HG03060 (cell line): Measurements from ENCODE around the gene MAPK14.

Experiments
- ATAC-seq: cut with Tn5 transposase; IDR thresholded peaks from one replicate; pipeline ENCODE4 v1.9.1; 2021; ENCODE audit warnings: low read depth, moderate number of reproducible peaks; ENCODE audit not compliant: unreplicated experiment

The MAPK14 gene

GRCh38 chr6:36098253-36098919, 70.8 kb downstream of the MAPK14 start:
- ATAC-seq, result no peak

DNA sequence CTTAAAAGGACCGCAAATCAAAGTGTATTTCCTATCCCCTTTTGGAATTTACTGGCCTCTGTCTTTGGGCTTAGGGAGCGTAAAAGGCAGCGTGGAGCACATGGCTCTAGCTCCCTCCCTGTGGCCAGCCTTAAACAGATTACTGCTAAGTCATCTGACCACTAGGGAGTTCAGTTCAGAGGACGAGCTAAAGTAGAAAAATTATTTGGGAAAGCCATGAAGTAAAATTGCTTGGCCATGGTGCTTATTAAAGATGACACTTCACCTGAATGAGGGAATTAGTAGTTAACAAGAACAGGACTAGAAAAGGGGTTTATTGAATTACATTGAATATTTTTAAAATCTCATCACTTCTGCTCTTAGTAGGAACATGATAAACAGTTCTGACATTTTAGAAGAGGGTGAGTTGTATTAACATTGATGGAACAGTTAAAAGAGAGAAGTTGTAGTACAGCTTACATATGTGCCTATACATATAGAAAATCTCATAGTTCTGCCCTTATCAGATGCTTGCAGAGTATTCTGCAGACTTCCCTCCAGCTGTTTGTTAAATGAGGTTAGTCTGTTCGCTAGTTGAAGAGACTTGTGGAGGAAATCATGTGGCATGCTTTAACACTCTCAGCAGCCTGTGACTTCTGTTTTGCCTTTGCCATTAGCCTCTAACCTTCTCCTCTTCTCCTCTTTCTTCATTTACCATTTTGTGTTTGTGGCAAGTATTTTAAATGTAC, 71.5 kb downstream of the MAPK14 start:
- ATAC-seq, result no peak

- ATAC-seq, result no peak
These were observed 72.4 kb downstream of the MAPK14 start for GRCh38 chr6:36099869-36100483.

GRCh38 chr6:36101691-36102090, 74.1 kb downstream of the MAPK14 start:
- no peak for ATAC-seq

DNA sequence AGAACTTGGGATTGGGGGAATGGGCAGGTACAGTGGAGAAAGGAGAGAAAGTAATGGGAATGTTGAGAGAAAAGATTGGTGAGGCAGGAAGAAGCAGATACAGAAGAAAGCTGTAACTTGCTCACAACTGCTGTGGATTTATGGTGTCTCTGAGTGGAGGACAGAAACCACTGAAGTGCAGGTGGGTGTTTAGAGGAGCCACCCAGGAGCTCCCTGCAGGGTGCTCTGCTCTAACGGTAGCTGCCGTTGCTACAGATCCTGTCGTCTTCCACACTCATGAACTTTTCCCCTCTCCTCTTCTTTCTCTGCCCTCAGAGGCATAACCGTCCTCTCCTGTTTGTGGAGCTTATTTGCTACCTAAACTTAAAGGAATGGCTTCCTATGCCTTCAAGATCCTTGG, 75.2 kb downstream of the MAPK14 start:
- no peak for ATAC-seq

GRCh38 chr6:36104836-36105235, 77.2 kb downstream of the MAPK14 start:
- no peak for ATAC-seq

GRCh38 chr6:36109092-36109491, 81.5 kb downstream of the MAPK14 start:
- ATAC-seq, result no peak

GRCh38 chr6:36110050-36110449, 82.4 kb downstream of the MAPK14 start:
- no peak for ATAC-seq

GRCh38 chr6:36110863-36111262, 83.3 kb downstream of the MAPK14 start:
- ATAC-seq, result no peak

DNA sequence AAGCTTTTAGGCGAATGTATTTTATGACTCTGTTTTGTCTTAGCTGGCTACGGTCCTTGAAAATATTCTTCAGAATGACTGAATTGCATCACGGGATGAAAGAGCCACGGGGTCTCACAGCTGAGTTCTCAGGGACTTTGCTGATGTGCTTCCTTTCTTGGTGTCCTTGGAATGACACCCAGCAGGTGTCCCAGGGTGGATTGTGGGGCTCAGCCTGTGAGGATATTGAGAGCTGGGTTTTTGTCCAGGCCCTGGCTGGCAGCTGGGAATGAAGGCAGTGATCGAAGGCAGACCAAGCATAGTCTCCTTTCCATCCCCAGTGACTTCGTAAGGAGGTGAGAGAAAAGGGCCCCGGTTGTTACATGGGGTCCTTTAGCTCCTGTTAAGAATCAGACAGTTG, 83.9 kb downstream of the MAPK14 start:
- ATAC-seq, result no peak

DNA sequence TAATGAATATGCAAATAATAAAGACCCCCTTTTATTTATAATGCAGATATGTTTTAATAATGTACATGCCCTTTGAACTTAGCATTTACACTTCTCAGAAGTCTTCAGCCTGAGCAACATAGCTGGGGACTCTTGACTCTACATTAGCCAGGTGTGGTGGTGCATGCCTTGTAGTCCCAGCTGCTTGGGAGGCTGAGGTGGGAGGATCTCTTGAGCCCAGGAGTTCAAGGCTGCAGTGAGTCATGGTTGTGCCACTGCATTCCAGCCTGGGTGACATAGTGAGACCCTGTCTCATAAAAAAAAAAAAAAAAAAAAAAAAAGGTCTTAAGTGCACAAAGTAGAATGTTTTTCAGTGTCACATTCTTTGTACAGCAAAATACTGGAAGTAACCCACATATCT, 85.4 kb downstream of the MAPK14 start:
- no peak for ATAC-seq

GRCh38 chr6:36113703-36114102, 86.1 kb downstream of the MAPK14 start:
- ATAC-seq, result no peak

DNA sequence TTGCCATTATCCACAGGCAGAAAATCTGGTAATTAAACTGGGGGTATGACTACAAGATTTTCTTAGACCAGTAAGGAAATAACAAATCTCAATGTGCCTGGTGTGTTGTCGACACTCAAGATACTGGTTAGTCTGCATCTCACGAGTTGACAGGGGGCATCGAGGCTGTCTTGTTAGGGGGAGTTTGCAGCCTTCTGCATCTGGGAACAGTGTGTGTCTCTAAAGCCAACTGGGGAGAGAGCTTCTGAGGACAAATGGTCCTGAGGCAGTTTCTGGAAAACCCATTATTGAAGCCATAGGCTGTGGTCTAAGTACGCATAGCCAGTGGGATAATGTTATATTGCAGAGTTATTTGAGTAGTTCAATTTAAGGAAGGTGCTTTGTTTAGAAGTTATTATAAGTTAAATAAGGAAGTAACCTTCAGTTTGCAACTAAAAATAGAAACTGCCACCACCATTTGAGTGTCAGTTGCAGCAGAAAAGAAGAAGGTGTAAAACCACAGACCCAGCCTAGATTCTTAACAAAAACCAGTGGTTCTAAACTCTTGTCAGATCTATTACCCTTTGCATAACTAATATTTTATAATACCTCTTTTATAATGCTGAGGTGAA, 87.3 kb downstream of the MAPK14 start:
- ATAC-seq, result no peak

DNA sequence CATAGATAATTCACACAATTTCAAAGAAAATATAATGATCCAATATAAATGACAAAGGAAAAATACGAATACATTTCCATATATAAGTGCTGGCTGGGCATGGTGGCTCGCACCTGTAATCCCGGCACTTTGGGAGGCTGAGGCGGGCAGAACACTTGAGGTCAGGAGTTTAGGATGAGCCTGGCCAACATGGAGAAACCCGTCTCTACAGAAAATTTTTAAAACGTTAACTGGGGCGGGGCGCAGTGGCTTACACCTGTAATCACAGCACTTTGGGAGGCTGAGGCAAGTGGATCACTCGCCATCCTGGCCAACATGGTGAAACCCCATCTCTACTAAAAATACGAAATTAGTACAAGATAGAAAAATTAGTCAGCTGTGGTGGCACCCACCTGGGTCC, 87.8 kb downstream of the MAPK14 start:
- no peak for ATAC-seq

GRCh38 chr6:36116066-36116864, 88.7 kb downstream of the MAPK14 start:
- no peak for ATAC-seq

- ATAC-seq, result no peak
These were observed 89.3 kb downstream of the MAPK14 start for GRCh38 chr6:36116943-36117342.

- ATAC-seq, result no peak
These were observed 90.3 kb downstream of the MAPK14 start for GRCh38 chr6:36117658-36118549.

DNA sequence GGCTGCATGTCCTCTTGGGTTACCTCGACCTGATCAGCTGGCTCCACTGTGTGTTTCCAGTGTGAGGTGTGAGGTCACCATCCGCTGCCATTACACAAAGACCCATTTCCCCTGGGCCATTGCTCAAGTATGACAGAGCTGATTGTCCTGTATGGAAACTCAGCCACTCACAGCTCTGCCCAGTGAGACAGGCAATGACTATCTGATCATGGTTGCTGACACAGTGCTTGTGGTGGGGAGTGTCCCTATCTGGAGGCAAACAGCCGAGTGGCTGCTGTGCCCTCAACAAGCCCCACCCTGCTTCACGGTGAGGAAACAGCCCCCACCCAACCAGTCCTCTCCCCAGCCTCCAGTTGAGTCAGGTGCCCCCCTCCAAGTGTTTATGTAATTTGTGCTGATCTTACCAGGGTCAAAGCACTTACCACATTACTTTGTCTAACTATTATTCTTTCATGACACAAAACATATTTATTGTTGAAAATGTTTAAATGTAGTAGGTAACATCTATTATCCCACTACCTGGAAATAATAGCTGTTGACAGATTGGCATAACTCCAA, 91.0 kb downstream of the MAPK14 start:
- no peak for ATAC-seq

DNA sequence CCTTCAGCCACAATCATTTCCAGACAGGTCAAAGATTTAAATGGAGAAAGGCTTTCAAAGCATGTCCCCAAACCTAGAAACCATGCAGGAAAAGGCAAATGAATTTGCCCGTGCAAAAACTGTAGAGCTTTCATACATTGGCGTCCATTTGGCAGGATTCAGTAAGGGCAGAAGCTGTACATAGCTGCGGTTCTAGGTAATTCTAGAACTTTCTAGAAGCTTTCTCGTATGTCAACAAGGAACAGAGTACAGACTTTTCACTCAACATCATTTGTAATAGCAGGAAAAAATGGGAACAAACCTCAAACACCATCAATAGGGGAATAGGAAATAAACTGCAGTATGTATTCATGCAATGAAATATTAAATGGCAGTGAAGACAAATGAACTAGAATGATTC, 91.6 kb downstream of the MAPK14 start:
- ATAC-seq, result no peak
